Panc1 (cell line): Measurements from ENCODE around the gene MS4A7. TPM values are rescaled to one million over a fixed set of nuclear protein-coding genes. Genes with fewer than 3 reads are reported as not detected.

Experiments
- ATAC-seq: fragments of 200-7000 bp; cut with Tn5 transposase; 2 replicates; pipeline ENCODE4 v1.9.1; 2020; ENCODE audit warnings: mild to moderate bottlenecking, moderate library complexity
- BruUV-seq: library from RNA; stranded (reverse); fragments of 400-500 nt; replicated peaks from 2 replicates; lab custom pipeline; 2021; lab: Mats Ljungman, UMichigan
- CTCF ChIA-PET: fragments of 300-600 bp; sonication (Branson Sonifier 250); formaldehyde crosslinking; loops from one replicate; lab custom pipeline; 2022; ENCODE audit warnings: antibody characterized with exemption; lab: Charles Lee
- POLR2A ChIA-PET: fragments of 300-600 bp; sonication (Branson Sonifier 250); formaldehyde crosslinking; loops from one replicate; lab custom pipeline; 2022; ENCODE audit warnings: antibody characterized with exemption; lab: Charles Lee
- DNase-seq: peaks from one replicate; pipeline ENCODE4 v3.0.0-alpha.2; 2010; ENCODE audit warnings: low read depth, low spot score
- H3K27ac ChIP-seq: 2 replicates; pipeline ENCODE4 v1.5.1; 2011; ENCODE audit warnings: mild to moderate bottlenecking, low read length, inconsistent platforms
- H3K27me3 ChIP-seq: fragments of 200-500 bp; sonication (Bioruptor generic); 2 replicates; pipeline ENCODE4 v1.6.0; 2014; ENCODE audit warnings: low read length, inconsistent platforms; ENCODE audit not compliant: control insufficient read depth, insufficient read depth
- H3K36me3 ChIP-seq: fragments of 200-500 bp; sonication (Bioruptor generic); 2 replicates; pipeline ENCODE4 v1.5.1; 2014; ENCODE audit warnings: inconsistent platforms, mild to moderate bottlenecking, low read length, moderate library complexity; ENCODE audit not compliant: control insufficient read depth, insufficient read depth
- H3K4me1 ChIP-seq: 2 replicates; pipeline ENCODE4 v1.5.1; 2011; ENCODE audit warnings: inconsistent platforms, mild to moderate bottlenecking, low read length, moderate library complexity; ENCODE audit not compliant: control insufficient read depth, insufficient read depth
- H3K4me3 ChIP-seq, 2 experiments: 2 replicates each; pipeline ENCODE4 v1.5.1; 2011 to 2012; ENCODE audit warnings: low read depth in 2 of 2, low read length in 2 of 2, mild to moderate bottlenecking in 2 of 2, inconsistent platforms in 1 of 2, moderate library complexity in 1 of 2
- H3K9me3 ChIP-seq: fragments of 200-500 bp; sonication (Bioruptor generic); 2 replicates; pipeline ENCODE4 v1.5.1; 2014; ENCODE audit warnings: low read depth, mild to moderate bottlenecking, inconsistent platforms, low read length, moderate library complexity; ENCODE audit not compliant: control insufficient read depth, insufficient read depth
- CTCF ChIP-seq: fragments of 450-650 bp; IDR thresholded peaks from 2 replicates; pipeline ENCODE4 v1.5.1; 2017; ENCODE audit warnings: mild to moderate bottlenecking
- POLR2AphosphoS5 ChIP-seq: IDR thresholded peaks from 2 replicates; pipeline ENCODE4 v1.6.1; 2012; ENCODE audit warnings: mild to moderate bottlenecking, low read depth, low read length, moderate library complexity
- SIN3A ChIP-seq: IDR thresholded peaks from 2 replicates; pipeline ENCODE4 v1.6.1; 2012; ENCODE audit warnings: low read depth, mild to moderate bottlenecking, low read length, moderate library complexity, borderline replicate concordance; ENCODE audit not compliant: insufficient read depth
- TCF7L2 ChIP-seq: IDR thresholded peaks from 2 replicates; pipeline ENCODE4 v1.6.1; 2011; ENCODE audit warnings: mild to moderate bottlenecking, low read depth, low read length, inconsistent platforms
- in situ Hi-C: cut with HindIII; loops from 2 replicates; pipeline ENCODE4 v1.10.0; 2016; ENCODE audit warnings: low sequenced_read_pairs, low pct_unique_long_range_greater_than_20kb
- intact Hi-C: fragments of 100-400 bp; cut with micrococcal nuclease; formaldehyde crosslinking; loops from one replicate; pipeline ENCODE4 v1.10.0; 2022; ENCODE audit not compliant: unreplicated experiment
- total RNA-seq: library from RNA; stranded (reverse); gene quantifications from one replicate; pipeline ENCODE4 v1.2.1, GENCODE V29; 2021; ENCODE audit not compliant: unreplicated experiment
- TF ChIP-seq, protein P1 (sequence below), 2 experiments: IDR thresholded peaks; 2 replicates each; pipeline ENCODE4 v1.6.1; 2011 to 2012; ENCODE audit warnings: low read depth in 2 of 2, control low read depth in 1 of 2, low read length in 1 of 2, mild to moderate bottlenecking in 1 of 2, moderate library complexity in 1 of 2; ENCODE audit not compliant: insufficient read depth in 1 of 2

The MS4A7 gene
- total RNA-seq, 1 experiment from 2014 or later: 0.23 TPM

DNA sequence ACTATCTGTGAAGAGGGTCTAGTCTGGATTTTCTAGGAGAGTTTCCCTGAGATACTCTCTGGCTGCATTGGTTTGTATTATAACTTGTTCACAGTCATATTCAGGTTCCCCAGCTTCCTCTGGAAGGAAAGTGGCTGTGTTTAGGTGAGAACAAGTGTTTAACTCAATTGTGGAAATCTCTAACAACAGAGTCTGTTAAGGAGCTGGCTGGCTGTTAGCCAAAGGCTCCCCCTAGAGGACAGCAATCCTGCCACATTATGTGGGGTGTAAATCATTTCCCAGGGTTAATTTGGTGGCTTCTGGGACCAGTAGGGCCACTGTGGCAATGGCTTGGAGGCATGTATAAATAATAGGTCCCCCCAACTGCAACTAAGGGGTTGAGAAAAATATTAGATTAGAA, 32.8 kb upstream of the MS4A7 start:
- ChIA-PET CTCF (no interaction called here), POLR2A (no interaction called here)
- Histone ChIP-seq H3K36me3 (no peaks in the 10 kb centered on the region), H3K4me1 (no peaks in the 10 kb centered on the region), H3K27me3 (peaks cover 2% of the 10 kb centered on the region; the same call in 1 of the 2 replicates), H3K4me3 (no peak overlapping the region), H3K9me3 (no peaks in the 10 kb centered on the region), H3K27ac (no peak overlapping the region)
- no peak for DNase-seq
- in situ Hi-C loops (no loop called here), intact Hi-C loops (loop anchor here (5.0 kb wide), 1 partner anchor 272 kb away; no protein-coding TSS in a partner anchor)
- no TSS peak for BruUV-seq
- no peak for ATAC-seq
- TF ChIP-seq POLR2AphosphoS5 (no peak), SIN3A (no peak), CTCF (peak; percentile 71)

- Histone ChIP-seq H3K27me3 (peaks cover 2% of the 10 kb centered on the region; the same call in 1 of the 2 replicates), H3K9me3 (no peaks in the 10 kb centered on the region), H3K36me3 (no peaks in the 10 kb centered on the region), H3K27ac (no peak overlapping the region), H3K4me3 (no peak overlapping the region), H3K4me1 (no peaks in the 10 kb centered on the region)
- ChIA-PET POLR2A (no interaction called here), CTCF (no interaction called here)
- no peak for TF ChIP-seq TCF7L2
- no peak for TF ChIP-seq POLR2AphosphoS5
- TF ChIP-seq SIN3A: no peak
- TF ChIP-seq, protein P1, sequence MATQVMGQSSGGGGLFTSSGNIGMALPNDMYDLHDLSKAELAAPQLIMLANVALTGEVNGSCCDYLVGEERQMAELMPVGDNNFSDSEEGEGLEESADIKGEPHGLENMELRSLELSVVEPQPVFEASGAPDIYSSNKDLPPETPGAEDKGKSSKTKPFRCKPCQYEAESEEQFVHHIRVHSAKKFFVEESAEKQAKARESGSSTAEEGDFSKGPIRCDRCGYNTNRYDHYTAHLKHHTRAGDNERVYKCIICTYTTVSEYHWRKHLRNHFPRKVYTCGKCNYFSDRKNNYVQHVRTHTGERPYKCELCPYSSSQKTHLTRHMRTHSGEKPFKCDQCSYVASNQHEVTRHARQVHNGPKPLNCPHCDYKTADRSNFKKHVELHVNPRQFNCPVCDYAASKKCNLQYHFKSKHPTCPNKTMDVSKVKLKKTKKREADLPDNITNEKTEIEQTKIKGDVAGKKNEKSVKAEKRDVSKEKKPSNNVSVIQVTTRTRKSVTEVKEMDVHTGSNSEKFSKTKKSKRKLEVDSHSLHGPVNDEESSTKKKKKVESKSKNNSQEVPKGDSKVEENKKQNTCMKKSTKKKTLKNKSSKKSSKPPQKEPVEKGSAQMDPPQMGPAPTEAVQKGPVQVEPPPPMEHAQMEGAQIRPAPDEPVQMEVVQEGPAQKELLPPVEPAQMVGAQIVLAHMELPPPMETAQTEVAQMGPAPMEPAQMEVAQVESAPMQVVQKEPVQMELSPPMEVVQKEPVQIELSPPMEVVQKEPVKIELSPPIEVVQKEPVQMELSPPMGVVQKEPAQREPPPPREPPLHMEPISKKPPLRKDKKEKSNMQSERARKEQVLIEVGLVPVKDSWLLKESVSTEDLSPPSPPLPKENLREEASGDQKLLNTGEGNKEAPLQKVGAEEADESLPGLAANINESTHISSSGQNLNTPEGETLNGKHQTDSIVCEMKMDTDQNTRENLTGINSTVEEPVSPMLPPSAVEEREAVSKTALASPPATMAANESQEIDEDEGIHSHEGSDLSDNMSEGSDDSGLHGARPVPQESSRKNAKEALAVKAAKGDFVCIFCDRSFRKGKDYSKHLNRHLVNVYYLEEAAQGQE (IDR thresholded peaks at IDR 0.05; ENCODE audit: insufficient read depth in 1 of 2, low read depth in 2 of 2, low read length in 1 of 2): no peak
- TF ChIP-seq CTCF: no peak
- BruUV-seq: no TSS peak
- ATAC-seq (no peak), DNase-seq (no peak)
- in situ Hi-C loops: no loop called here
- intact Hi-C loops: loop anchor here (5.0 kb wide), 1 partner anchor 270 kb away; no protein-coding TSS in a partner anchor
These were observed 31.1 kb upstream of the MS4A7 start for GRCh38 chr11:60347084-60347797.
